CD4-positive, alpha-beta T cell (primary cell): Measurements from ENCODE around the gene RB1. TPM values are rescaled to one million over a fixed set of nuclear protein-coding genes. Genes with fewer than 3 reads are reported as not detected.

ENCODE experiments used
- ATAC-seq: fragments of 200-7000 bp; cut with Tn5 transposase; one replicate; pipeline ENCODE4 v1.10.0; 2022; ENCODE audit warnings: mild to moderate bottlenecking; ENCODE audit not compliant: poor library complexity
- CTCF ChIA-PET: fragments of 350-600 bp; sonication (Branson Sonifier 250); formaldehyde crosslinking; loops from one replicate; lab custom pipeline; 2021; ENCODE audit warnings: antibody characterized with exemption, inconsistent platforms; lab: Charles Lee
- POLR2A ChIA-PET: fragments of 350-600 bp; sonication (Branson Sonifier 250); formaldehyde crosslinking; loops from one replicate; lab custom pipeline; 2021; ENCODE audit warnings: antibody characterized with exemption, inconsistent platforms; lab: Charles Lee
- DNase-seq, 14 experiments: peaks; one replicate each; pipeline ENCODE4 v3.0.0-alpha.2; 2013 to 2020; ENCODE audit warnings: mixed read lengths in 2 of 14
- H3K27ac ChIP-seq, 2 donors: one replicate each; pipeline versions ENCODE4 v1.5.1 to v1.7.0; 2013; ENCODE audit warnings: low read length in 2 of 2, low read depth in 1 of 2, mild to moderate bottlenecking in 1 of 2
- H3K27me3 ChIP-seq, 2 experiments: 1 replicate in 1 of 2; 2 replicates in 1 of 2; pipeline versions ENCODE4 v1.6.1 to v1.7.0; 2013; ENCODE audit warnings: low read length in 2 of 2, control low read depth in 1 of 2, mild to moderate bottlenecking in 1 of 2, moderate library complexity in 1 of 2; ENCODE audit not compliant: insufficient read depth in 2 of 2, control insufficient read depth in 1 of 2
- H3K36me3 ChIP-seq: one replicate; pipeline ENCODE4 v1.6.1; 2013; ENCODE audit warnings: low read length, control low read depth; ENCODE audit not compliant: insufficient read depth
- H3K4me1 ChIP-seq: one replicate; pipeline ENCODE4 v1.6.1; 2013; ENCODE audit warnings: low read length, control low read depth; ENCODE audit not compliant: insufficient read depth
- H3K4me3 ChIP-seq: one replicate; pipeline ENCODE4 v1.5.1; 2013; ENCODE audit warnings: mild to moderate bottlenecking, low read length, moderate library complexity
- H3K9me3 ChIP-seq, 2 experiments: 1 replicate in 1 of 2; 2 replicates in 1 of 2; pipeline versions ENCODE4 v1.6.1 to v1.7.0; 2013; ENCODE audit warnings: low read length in 2 of 2, mild to moderate bottlenecking in 2 of 2, control low read depth in 1 of 2, moderate library complexity in 1 of 2; ENCODE audit not compliant: control insufficient read depth in 1 of 2, insufficient read depth in 1 of 2
- H3K27ac Mint-ChIP-seq: one replicate; pipeline ENCODE4 v1.8.0; 2020; ENCODE audit warnings: mixed read lengths
- H3K27me3 Mint-ChIP-seq: one replicate; pipeline ENCODE4 v1.8.0; 2021; ENCODE audit warnings: mixed read lengths
- H3K36me3 Mint-ChIP-seq: one replicate; pipeline ENCODE4 v1.8.0; 2021; ENCODE audit warnings: low read depth, mixed read lengths
- H3K4me1 Mint-ChIP-seq: one replicate; pipeline ENCODE4 v1.8.0; 2021; ENCODE audit warnings: low read depth, mixed read lengths
- H3K4me3 Mint-ChIP-seq: one replicate; pipeline ENCODE4 v1.8.0; 2020; ENCODE audit warnings: mild to moderate bottlenecking, mixed read lengths
- H3K9me3 Mint-ChIP-seq: one replicate; pipeline ENCODE4 v1.8.0; 2020; ENCODE audit warnings: mixed read lengths
- CTCF ChIP-seq: fragments of 200-600 bp; IDR thresholded peaks from one replicate; pipeline ENCODE4 v1.8.0; 2022; ENCODE audit warnings: antibody characterized with exemption, mild to moderate bottlenecking
- intact Hi-C, 2 experiments: fragments of 100-400 bp; cut with DNase I in 1 of 2; cut with micrococcal nuclease in 1 of 2; formaldehyde crosslinking; loops; one replicate each; pipeline versions ENCODE4 v1.15.1 to v1.9.0; 2023 to 2025; cut with DNase I, micrococcal nuclease
- total RNA-seq, 174 experiments: library from RNA in 2 of 174; stranded (reverse) in 2 of 174; gene quantifications; one replicate each; pipeline ENCODE4 v1.2.3 and lab custom pipeline; 2021 to 2026

RB1 gene
- total RNA-seq, 2 experiments from 2014 or later, result 14.9 to 18.4 TPM

DNA sequence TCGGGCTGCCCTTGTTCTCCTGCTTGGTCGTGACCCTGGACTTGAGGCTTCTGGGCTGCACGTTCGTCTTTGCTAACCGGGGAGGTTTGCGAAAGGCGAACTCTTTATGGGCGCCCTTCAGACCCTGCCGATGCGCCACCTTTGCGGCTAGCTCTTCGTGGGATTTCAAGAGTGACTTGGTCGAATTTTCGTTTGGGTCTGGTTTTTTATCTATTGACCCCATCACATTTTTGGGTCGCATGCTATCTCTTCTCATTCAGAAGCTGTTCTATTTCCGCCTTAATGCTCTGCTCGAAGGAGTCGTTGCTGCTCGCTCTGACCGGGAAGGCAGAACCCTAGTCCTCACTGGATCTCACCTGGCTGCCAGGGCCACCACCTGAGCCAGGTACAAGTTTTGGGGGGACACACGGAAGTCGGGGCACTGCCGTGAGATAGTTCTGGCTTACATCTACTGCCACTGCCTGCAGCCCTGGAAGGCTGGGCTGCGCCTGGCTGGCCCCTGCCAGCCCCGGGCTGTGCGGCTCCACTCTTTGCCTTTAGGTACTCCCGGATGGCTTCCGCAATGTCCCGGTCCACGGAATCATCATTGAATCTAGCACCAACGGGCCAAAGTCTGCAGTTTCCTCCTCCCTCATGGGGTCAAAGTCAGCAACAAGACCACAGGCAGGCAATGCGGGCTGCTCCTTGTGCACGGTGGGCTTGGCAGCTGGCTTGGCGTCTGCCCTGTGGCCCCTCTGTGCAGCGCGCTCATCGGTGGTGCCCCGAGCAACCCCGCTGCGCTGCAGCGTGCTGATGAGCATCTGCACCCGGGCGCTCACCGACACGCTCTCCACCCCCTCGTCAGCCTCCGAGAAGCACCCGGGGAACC, 16.2 kb downstream of the RB1 start:
- Histone ChIP-seq H3K27ac (no peak overlapping the region), H3K4me1 (peaks cover 28% of the 10 kb centered on the region), H3K36me3 (peaks cover 21% of the 10 kb centered on the region), H3K9me3 (peaks cover 11 to 51% of the 10 kb centered on the region in 2 experiments), H3K27me3 (no peaks in the 10 kb centered on the region), H3K4me3 (peak overlapping the region; percentile 55)
- Mint-ChIP-seq H3K27me3 (peaks cover 5% of the 10 kb centered on the region), H3K36me3 (peaks cover 59% of the 10 kb centered on the region), H3K9me3 (no peaks in the 10 kb centered on the region), H3K27ac (peak overlapping the region; percentile 74), H3K4me1 (peaks cover 42% of the 10 kb centered on the region), H3K4me3 (peak overlapping the region; percentile 88)
- ChIA-PET CTCF (no interaction called here), POLR2A (interaction anchor here (1.1 to 3.1 kb wide), 6 partner anchors 10 to 282 kb away, joined by 3 to 18 read pairs (median 6); partner anchors contain the start of genes RB1 and RCBTB2)
- no peak for TF ChIP-seq CTCF
- peak in 8 of 14 experiments; percentile 6 to 48 (median 18) for DNase-seq
- intact Hi-C loops, result loop anchor here in 1 of 2 experiments (2.0 kb wide), 1 partner anchor 15 kb away; no protein-coding TSS in a partner anchor
- no peak for ATAC-seq

DNA sequence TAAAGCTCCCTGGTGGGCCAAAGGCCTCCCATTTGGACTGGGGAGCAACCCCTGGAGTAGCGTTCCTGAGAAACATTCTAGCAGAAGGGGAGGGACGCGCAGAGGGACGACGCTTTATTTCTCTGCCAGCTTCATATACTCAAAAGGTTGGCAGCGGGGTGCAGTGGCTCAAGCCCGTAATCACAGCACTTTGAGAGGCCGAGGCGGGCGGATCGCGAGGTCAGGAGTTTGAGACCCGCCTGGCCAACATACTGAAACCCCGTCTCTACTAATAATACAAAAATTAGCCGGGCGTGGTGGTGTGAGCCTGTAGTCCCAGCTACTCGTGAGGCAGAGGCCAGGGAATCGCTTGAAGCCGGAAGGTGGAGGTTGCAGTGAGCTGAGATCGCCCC, 16.8 kb downstream of the RB1 start:
- H3K27me3 Mint-ChIP-seq, result peaks cover 8% of the 10 kb centered on the region
- H3K27ac ChIP-seq, result no peak overlapping the region
- DNase-seq (peak in 1 of 14 experiments; percentile 19), ATAC-seq (no peak)
- H3K9me3 ChIP-seq, result peaks cover 11 to 51% of the 10 kb centered on the region in 2 experiments
- peaks cover 28% of the 10 kb centered on the region for H3K4me1 ChIP-seq
- peaks cover 41% of the 10 kb centered on the region for H3K4me1 Mint-ChIP-seq
- H3K4me3 ChIP-seq, result peak overlapping the region; percentile 55
- no peaks in the 10 kb centered on the region for H3K27me3 ChIP-seq
- ChIA-PET POLR2A (interaction anchor here (0.6 to 3.1 kb wide), 8 partner anchors 11 to 283 kb away, joined by 3 to 18 read pairs (median 4); partner anchors contain the start of genes NUDT15, RB1 and RCBTB2), CTCF (no interaction called here)
- no peaks in the 10 kb centered on the region for H3K9me3 Mint-ChIP-seq
- no peak for TF ChIP-seq CTCF
- peaks cover 21% of the 10 kb centered on the region for H3K36me3 ChIP-seq
- intact Hi-C loops, result no loop called here
- H3K36me3 Mint-ChIP-seq, result peaks cover 59% of the 10 kb centered on the region
- peak overlapping the region; percentile 74 for H3K27ac Mint-ChIP-seq
- H3K4me3 Mint-ChIP-seq, result peak overlapping the region; percentile 88

DNA sequence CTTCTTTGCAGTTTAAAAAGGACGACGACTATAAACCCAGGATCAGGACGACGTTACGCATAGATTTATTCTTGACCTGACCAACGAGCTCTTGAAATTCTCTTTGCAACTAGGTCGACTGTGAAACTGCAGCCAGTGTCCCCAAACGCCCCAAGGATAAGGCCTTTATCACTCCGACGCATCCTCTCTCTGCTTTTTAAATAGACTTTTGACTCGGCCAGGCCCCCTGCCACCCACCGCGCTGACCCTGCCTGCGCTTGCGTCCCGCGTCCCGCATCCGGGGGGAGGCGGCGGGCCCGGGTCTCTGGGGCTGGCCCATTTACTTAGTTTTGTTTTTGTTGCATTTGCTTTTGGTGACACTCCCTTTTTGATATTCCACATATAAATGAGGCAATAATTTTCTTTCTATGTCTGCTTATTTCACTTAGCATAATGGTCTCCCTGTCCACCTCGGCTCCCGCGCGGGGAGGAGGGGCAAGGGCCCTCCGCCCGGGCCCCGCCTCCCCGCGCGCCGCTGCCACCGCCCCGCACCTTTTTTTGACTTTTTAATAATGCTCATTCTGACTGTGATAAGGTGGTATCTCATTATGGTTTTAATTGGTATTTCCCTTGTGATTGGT, 17.4 kb downstream of the RB1 start:
- DNase-seq, result peak in 1 of 14 experiments; percentile 11
- intact Hi-C loops, result no loop called here
- H3K27me3 ChIP-seq, result no peaks in the 10 kb centered on the region
- Mint-ChIP-seq H3K27ac (no peak overlapping the region), H3K9me3 (no peaks in the 10 kb centered on the region), H3K4me1 (peaks cover 36% of the 10 kb centered on the region), H3K4me3 (peak overlapping the region; percentile 88), H3K27me3 (peaks cover 8% of the 10 kb centered on the region), H3K36me3 (peaks cover 53% of the 10 kb centered on the region)
- H3K36me3 ChIP-seq, result peaks cover 17% of the 10 kb centered on the region
- peaks cover 11 to 51% of the 10 kb centered on the region in 2 experiments for H3K9me3 ChIP-seq
- CTCF ChIA-PET, result interaction anchor here (0.7 kb wide), 1 partner anchor 259 kb away, joined by 3 read pairs; no protein-coding TSS in a partner anchor
- H3K4me3 ChIP-seq, result peak overlapping the region; percentile 55
- ATAC-seq, result no peak
- no peak overlapping the region for H3K27ac ChIP-seq
- peaks cover 28% of the 10 kb centered on the region for H3K4me1 ChIP-seq
- POLR2A ChIA-PET, result interaction anchor here (0.6 to 2.7 kb wide), 7 partner anchors 11 to 284 kb away, joined by 3 to 11 read pairs (median 3); partner anchors contain the start of genes NUDT15 and RCBTB2
- no peak for TF ChIP-seq CTCF
